Keratinocyte (primary cell): ENCODE results near the gene TBC1D14. TPM values are rescaled to one million over a fixed set of nuclear protein-coding genes. Genes with fewer than 3 reads are reported as not detected.

ENCODE experiments used
- DNase-seq: peaks from one replicate; pipeline ENCODE4 v3.0.0-alpha.2; 2011; ENCODE audit warnings: low read depth, missing footprints, low spot score
- FAIRE-seq: peaks from 2 replicates; lab custom pipeline; 2011; peaks lifted over from hg19 to GRCh38; lab: Jason Lieb, UNC
- H2AFZ ChIP-seq: 2 replicates; pipeline ENCODE4 v1.6.0; 2012; ENCODE audit warnings: low read length, control low read depth, inconsistent platforms; ENCODE audit not compliant: control insufficient read depth
- H3K27ac ChIP-seq: 2 replicates; pipeline ENCODE4 v1.5.1; 2011; ENCODE audit warnings: low read length; ENCODE audit not compliant: control insufficient read depth, insufficient read depth
- H3K27me3 ChIP-seq: 3 replicates; pipeline ENCODE4 v1.6.0; 2011; ENCODE audit warnings: low read length; ENCODE audit not compliant: control insufficient read depth, insufficient read depth; ENCODE audit errors: extremely low read depth
- H3K36me3 ChIP-seq, 2 experiments: 2 replicates in 1 of 2; 3 replicates in 1 of 2; pipeline ENCODE4 v1.5.1; 2011; ENCODE audit warnings: low read length in 2 of 2, mild to moderate bottlenecking in 1 of 2; ENCODE audit not compliant: control insufficient read depth in 2 of 2, insufficient read depth in 2 of 2; ENCODE audit errors: extremely low read depth in 1 of 2
- H3K4me1 ChIP-seq: 3 replicates; pipeline ENCODE4 v1.5.1; 2011; ENCODE audit warnings: low read length; ENCODE audit not compliant: control insufficient read depth, insufficient read depth; ENCODE audit errors: extremely low read depth
- H3K4me2 ChIP-seq: 3 replicates; pipeline ENCODE4 v1.6.0; 2011; ENCODE audit warnings: low read depth, low read length; ENCODE audit not compliant: control insufficient read depth, insufficient read depth; ENCODE audit errors: extremely low read depth
- H3K4me3 ChIP-seq, 3 experiments: fragments of 200-600 bp in 1 of 3; sonication (generic) in 1 of 3; 2 replicates in 2 of 3; 3 replicates in 1 of 3; pipeline ENCODE4 v1.5.1; 2011 to 2016; ENCODE audit warnings: low read length in 3 of 3, mild to moderate bottlenecking in 3 of 3, control low read depth in 2 of 3, inconsistent platforms in 1 of 3, low read depth in 1 of 3, mixed read lengths in 1 of 3, mixed run types in 1 of 3, moderate library complexity in 1 of 3; ENCODE audit not compliant: control insufficient read depth in 2 of 3, insufficient read depth in 2 of 3; ENCODE audit errors: extremely low read depth in 1 of 3
- H3K79me2 ChIP-seq: 2 replicates; pipeline ENCODE4 v1.6.0; 2012; ENCODE audit warnings: low read length; ENCODE audit not compliant: control insufficient read depth, insufficient read depth
- H3K9ac ChIP-seq: 3 replicates; pipeline ENCODE4 v1.6.0; 2011; ENCODE audit warnings: low read length; ENCODE audit not compliant: control insufficient read depth, insufficient read depth; ENCODE audit errors: extremely low read depth
- H3K9me1 ChIP-seq: 3 replicates; pipeline ENCODE4 v1.6.0; 2011; ENCODE audit warnings: low read length; ENCODE audit not compliant: control insufficient read depth, insufficient read depth; ENCODE audit errors: extremely low read depth
- H3K9me3 ChIP-seq: 2 replicates; pipeline ENCODE4 v1.5.1; 2012; ENCODE audit warnings: low read depth, low read length; ENCODE audit not compliant: control insufficient read depth
- H4K20me1 ChIP-seq: 3 replicates; pipeline ENCODE4 v1.6.0; 2011; ENCODE audit warnings: low read length; ENCODE audit not compliant: control insufficient read depth, insufficient read depth; ENCODE audit errors: extremely low read depth
- CTCF ChIP-seq, 3 experiments: IDR thresholded peaks in 1 of 3; conservative IDR thresholded peaks in 1 of 3; optimal IDR thresholded peaks in 1 of 3; 2 replicates in 2 of 3; 3 replicates in 1 of 3; pipeline versions ENCODE3 to v1.5.1; 2011; ENCODE audit warnings: low read length in 3 of 3, mild to moderate bottlenecking in 3 of 3, moderate library complexity in 2 of 3, control low read depth in 1 of 3, inconsistent platforms in 1 of 3; ENCODE audit not compliant: insufficient read depth in 2 of 3; ENCODE audit errors: extremely low read depth in 1 of 3
- EZH2 ChIP-seq: IDR thresholded peaks from one replicate; pipeline ENCODE4 v1.6.1; 2012; ENCODE audit warnings: inconsistent platforms, mild to moderate bottlenecking, low read length, moderate library complexity
- dilution Hi-C: fragments of 300-500 bp; cut with MboI; formaldehyde crosslinking; loops from one replicate; pipeline ENCODE4 v1.7.0; 2020; ENCODE audit warnings: low sequenced_read_pairs; ENCODE audit not compliant: extremely low pct_ligation_motif_present
- polyA plus RNA-seq, 5 experiments: library from polyadenylated mRNA; depleted of rRNA in 3 of 5; stranded (reverse) in 3 of 5; stranded (forward) in 1 of 5; unstranded in 1 of 5; fragments of >200 nt; gene quantifications; 1 replicate in 1 of 5; 2 replicates in 3 of 5; 3 replicates in 1 of 5; pipeline versions ENCODE4 v1.2.1 to v1.2.3, GENCODE V29; 2011 to 2012; ENCODE audit warnings: missing spikeins in 2 of 5, low read depth in 1 of 5, low replicate concordance in 1 of 5

TBC1D14 gene
- polyA plus RNA-seq, 1 donor (not counting 4 experiments of a cell fraction or from before 2014, with no cell fraction given): 55.1 TPM

- TF ChIP-seq EZH2 (no peak), CTCF (optimal IDR thresholded peaks at IDR 0.05 in 1 of 3, IDR thresholded peaks at IDR 0.05 in 1 of 3, conservative IDR thresholded peaks at IDR 0.05 in 1 of 3; ENCODE audit: extremely low read depth in 1 of 3, insufficient read depth in 2 of 3, low read length in 3 of 3) (no peak)
Measured at GRCh38 chr4:7026107-7026506, 116.5 kb downstream of the TBC1D14 start.

GRCh38 chr4:7027284-7027683, 117.7 kb downstream of the TBC1D14 start:
- no peak overlapping the region for H3K4me2 ChIP-seq
- dilution Hi-C loops: no loop called here
- TF ChIP-seq CTCF (optimal IDR thresholded peaks at IDR 0.05 in 1 of 3, IDR thresholded peaks at IDR 0.05 in 1 of 3, conservative IDR thresholded peaks at IDR 0.05 in 1 of 3; ENCODE audit: extremely low read depth in 1 of 3, insufficient read depth in 2 of 3, low read length in 3 of 3) (no peak), EZH2 (no peak)
- H3K36me3 ChIP-seq: peaks cover 44 to 45% of the 10 kb centered on the region in 2 experiments
- no peaks in the 10 kb centered on the region for H4K20me1 ChIP-seq
- H3K79me2 ChIP-seq: no peaks in the 10 kb centered on the region
- H3K27ac ChIP-seq: no peak overlapping the region
- no peak overlapping the region for H2AFZ ChIP-seq
- H3K9me3 ChIP-seq: no peaks in the 10 kb centered on the region
- no peak for FAIRE-seq
- no peak overlapping the region for H3K4me3 ChIP-seq
- no peaks in the 10 kb centered on the region for H3K27me3 ChIP-seq
- no peaks in the 10 kb centered on the region for H3K9me1 ChIP-seq
- peaks cover 3% of the 10 kb centered on the region for H3K4me1 ChIP-seq
- H3K9ac ChIP-seq: no peak overlapping the region
- no peak for DNase-seq

More at GRCh38 chr4:7026107-7026506, 116.5 kb downstream of the TBC1D14 start:
- Histone ChIP-seq H4K20me1 (no peaks in the 10 kb centered on the region), H3K4me2 (no peak overlapping the region), H3K79me2 (no peaks in the 10 kb centered on the region), H3K36me3 (peaks cover 36 to 48% of the 10 kb centered on the region in 2 experiments), H2AFZ (no peak overlapping the region), H3K9me1 (no peaks in the 10 kb centered on the region), H3K9me3 (no peaks in the 10 kb centered on the region), H3K4me3 (no peak overlapping the region), H3K4me1 (peaks cover 10% of the 10 kb centered on the region), H3K27me3 (no peaks in the 10 kb centered on the region), H3K9ac (no peak overlapping the region), H3K27ac (no peak overlapping the region)
- DNase-seq: no peak
- FAIRE-seq: no peak
- dilution Hi-C loops: no loop called here
